ENCODE data around the gene SRCAP. TPM values are rescaled to one million over a fixed set of nuclear protein-coding genes. Genes with fewer than 3 reads are reported as not detected.

The SRCAP gene
- total and polyA plus RNA-seq, 2 donors from 2014 or later, result 1.6 to 71.9 TPM

- DNase-seq (no peak), FAIRE-seq (no peak)
- intact Hi-C loops (cut with DNase I), result no loop called here
- no peaks in the 10 kb centered on the region for H3K27me3 ChIP-seq (ENCODE audit: control insufficient read depth, insufficient read depth, low read length)
- no peak overlapping the region for H3K4me3 ChIP-seq (ENCODE audit: low read length in 3 of 3)
- no peak overlapping the region for H3K27ac ChIP-seq (ENCODE audit: low read depth in 2 of 2, low read length in 2 of 2)
- TF ChIP-seq CTCF (IDR thresholded peaks at IDR 0.05; ENCODE audit: borderline replicate concordance, extremely low read depth, insufficient read depth), result no peak
- H3K36me3 ChIP-seq (ENCODE audit: control insufficient read depth in 2 of 3, insufficient read depth in 3 of 3, low read length in 3 of 3), result peaks cover 3 to 25% (median 23%) of the 10 kb centered on the region in 3 donors
- H3K9me3 ChIP-seq (ENCODE audit: control insufficient read depth in 2 of 3, insufficient read depth in 1 of 3, low read length in 3 of 3), result no peaks in the 10 kb centered on the region
- H3K9ac ChIP-seq (ENCODE audit: low read length in 3 of 3), result no peak overlapping the region
- no peaks in the 10 kb centered on the region for H3K4me1 ChIP-seq (ENCODE audit: control insufficient read depth in 2 of 3, insufficient read depth in 2 of 3, low read depth in 1 of 3, low read length in 3 of 3)
Measured at GRCh38 chr16:30669903-30670824, 28.8 kb upstream of the SRCAP start.

- no peak overlapping the region for H3K27ac ChIP-seq (ENCODE audit: low read depth in 2 of 2, low read length in 2 of 2)
- DNase-seq (no peak), FAIRE-seq (no peak)
- no peaks in the 10 kb centered on the region for H3K36me3 ChIP-seq (ENCODE audit: control insufficient read depth in 2 of 3, insufficient read depth in 3 of 3, low read length in 3 of 3)
- TF ChIP-seq CTCF (IDR thresholded peaks at IDR 0.05; ENCODE audit: borderline replicate concordance, extremely low read depth, insufficient read depth), result no peak
- no peak overlapping the region for H3K4me3 ChIP-seq (ENCODE audit: low read length in 3 of 3)
- H3K9ac ChIP-seq (ENCODE audit: low read length in 3 of 3), result no peak overlapping the region
- H3K27me3 ChIP-seq (ENCODE audit: control insufficient read depth, insufficient read depth, low read length), result no peaks in the 10 kb centered on the region
- no peaks in the 10 kb centered on the region for H3K9me3 ChIP-seq (ENCODE audit: control insufficient read depth in 2 of 3, insufficient read depth in 1 of 3, low read length in 3 of 3)
- intact Hi-C loops (cut with DNase I), result no loop called here
- H3K4me1 ChIP-seq (ENCODE audit: control insufficient read depth in 2 of 3, insufficient read depth in 2 of 3, low read depth in 1 of 3, low read length in 3 of 3), result no peaks in the 10 kb centered on the region
Measured at GRCh38 chr16:30675143-30675542, 23.8 kb upstream of the SRCAP start.

DNA sequence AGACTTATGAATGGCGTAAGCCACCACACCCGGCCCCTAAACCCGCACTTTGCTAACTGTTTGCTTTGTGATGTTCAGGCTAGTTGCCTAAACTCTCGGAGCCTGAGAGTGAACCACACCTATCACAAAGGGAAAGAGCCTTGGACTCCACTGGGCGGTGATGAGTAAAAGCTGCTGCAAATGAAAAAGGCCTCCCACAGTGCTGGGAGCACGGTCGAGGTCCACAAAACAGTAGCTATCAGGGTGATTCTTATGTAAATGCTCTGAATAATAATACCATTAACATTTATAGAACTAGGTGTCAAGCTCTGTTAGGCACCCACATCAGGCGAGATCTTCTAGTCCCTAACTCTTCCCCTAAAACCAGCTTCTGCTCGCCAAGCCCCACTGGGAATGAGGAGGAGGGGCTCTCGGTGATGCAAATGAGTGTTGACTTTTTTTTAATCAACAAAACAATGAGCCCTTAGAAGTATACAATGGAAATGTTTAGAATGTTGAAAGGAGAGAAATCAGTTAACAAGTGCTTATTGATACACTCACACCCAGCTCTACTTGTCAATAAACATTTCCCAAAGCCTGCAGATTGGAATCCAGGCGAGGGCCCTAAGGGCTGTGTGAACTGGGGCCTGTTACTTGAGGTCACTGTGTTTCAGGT is 20.9 kb upstream of the SRCAP start:
- H3K27ac ChIP-seq (ENCODE audit: low read depth in 2 of 2, low read length in 2 of 2), result no peak overlapping the region
- no peak for DNase-seq
- no peaks in the 10 kb centered on the region for H3K4me1 ChIP-seq (ENCODE audit: control insufficient read depth in 2 of 3, insufficient read depth in 2 of 3, low read depth in 1 of 3, low read length in 3 of 3)
- intact Hi-C loops (cut with DNase I), result no loop called here
- H3K9ac ChIP-seq (ENCODE audit: low read length in 3 of 3), result no peak overlapping the region
- H3K9me3 ChIP-seq (ENCODE audit: control insufficient read depth in 2 of 3, insufficient read depth in 1 of 3, low read length in 3 of 3), result no peaks in the 10 kb centered on the region
- no peaks in the 10 kb centered on the region for H3K27me3 ChIP-seq (ENCODE audit: control insufficient read depth, insufficient read depth, low read length)
- no peak for FAIRE-seq
- no peaks in the 10 kb centered on the region for H3K36me3 ChIP-seq (ENCODE audit: control insufficient read depth in 2 of 3, insufficient read depth in 3 of 3, low read length in 3 of 3)
- TF ChIP-seq CTCF (IDR thresholded peaks at IDR 0.05; ENCODE audit: borderline replicate concordance, extremely low read depth, insufficient read depth), result no peak
- H3K4me3 ChIP-seq (ENCODE audit: low read length in 3 of 3), result no peak overlapping the region

Measured in kidney (tissue), 14 donors.